Measurements from ENCODE around the gene ACTN1.

DNA sequence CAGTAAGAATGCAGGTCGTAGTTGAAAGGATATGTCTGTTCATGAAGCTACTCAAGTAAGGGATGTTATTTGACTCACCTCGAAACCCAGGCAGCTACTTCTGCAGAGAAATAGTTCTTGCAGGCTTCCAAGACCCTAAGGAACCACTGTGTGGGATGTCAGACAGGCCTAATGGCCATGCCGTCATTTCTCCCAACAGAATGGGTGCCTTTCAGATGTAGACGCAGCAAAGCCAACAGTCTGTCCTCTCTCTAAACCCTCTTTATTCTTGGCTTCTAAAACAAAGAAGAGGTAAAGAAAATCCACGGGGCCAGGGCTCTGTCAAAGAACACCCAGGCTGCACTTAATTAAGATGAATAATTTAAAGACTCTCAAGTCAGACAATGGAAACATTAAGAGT is 19.0 kb upstream of the ACTN1 start:
- TF ChIP-seq, protein P1, sequence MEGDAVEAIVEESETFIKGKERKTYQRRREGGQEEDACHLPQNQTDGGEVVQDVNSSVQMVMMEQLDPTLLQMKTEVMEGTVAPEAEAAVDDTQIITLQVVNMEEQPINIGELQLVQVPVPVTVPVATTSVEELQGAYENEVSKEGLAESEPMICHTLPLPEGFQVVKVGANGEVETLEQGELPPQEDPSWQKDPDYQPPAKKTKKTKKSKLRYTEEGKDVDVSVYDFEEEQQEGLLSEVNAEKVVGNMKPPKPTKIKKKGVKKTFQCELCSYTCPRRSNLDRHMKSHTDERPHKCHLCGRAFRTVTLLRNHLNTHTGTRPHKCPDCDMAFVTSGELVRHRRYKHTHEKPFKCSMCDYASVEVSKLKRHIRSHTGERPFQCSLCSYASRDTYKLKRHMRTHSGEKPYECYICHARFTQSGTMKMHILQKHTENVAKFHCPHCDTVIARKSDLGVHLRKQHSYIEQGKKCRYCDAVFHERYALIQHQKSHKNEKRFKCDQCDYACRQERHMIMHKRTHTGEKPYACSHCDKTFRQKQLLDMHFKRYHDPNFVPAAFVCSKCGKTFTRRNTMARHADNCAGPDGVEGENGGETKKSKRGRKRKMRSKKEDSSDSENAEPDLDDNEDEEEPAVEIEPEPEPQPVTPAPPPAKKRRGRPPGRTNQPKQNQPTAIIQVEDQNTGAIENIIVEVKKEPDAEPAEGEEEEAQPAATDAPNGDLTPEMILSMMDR (IDR thresholded peaks at IDR 0.05): no peak
- no peak for TF ChIP-seq POLR2A (IDR thresholded peaks at IDR 0.05)
